ENCODE results near the gene FAM193B. TPM values are rescaled to one million over a fixed set of nuclear protein-coding genes. Genes with fewer than 3 reads are reported as not detected.
A peak's percentile ranks its signal among the peaks of the same experiment; 100 is the strongest.

The FAM193B gene
- total RNA-seq, 1 experiment from 2014 or later = 41.1 TPM

- Histone ChIP-seq H3K27ac (ENCODE audit: low read length) (peak overlapping the region; percentile 18; the same call in 1 of the 2 replicates), H3K4me3 (ENCODE audit: low read length) (peak overlapping the region; percentile 90; the same call in 1 of the 2 replicates), H3K79me2 (ENCODE audit: low read length) (peaks cover 34% of the 10 kb centered on the region), H3K4me2 (ENCODE audit: low read length) (peak overlapping the region; percentile 98), H3K9ac (ENCODE audit: low read length) (no peak overlapping the region), H3F3A (ENCODE audit: low read length, unreplicated experiment) (no peaks in the 10 kb centered on the region), H3K9me2 (replicated peaks; ENCODE audit: low read length) (no peaks in the 10 kb centered on the region), H3K4me1 (ENCODE audit: insufficient read depth, low read length) (peaks cover 21% of the 10 kb centered on the region), H3K9me3 (ENCODE audit: low read length) (no peaks in the 10 kb centered on the region), H4K20me1 (ENCODE audit: low read length) (peaks cover 36% of the 10 kb centered on the region; the same call in 1 of the 2 replicates), H2AFZ (ENCODE audit: low read length) (no peak overlapping the region), H3K27me3 (ENCODE audit: low read length) (no peaks in the 10 kb centered on the region), H3K36me3 (ENCODE audit: low read depth, low read length) (peaks cover 12% of the 10 kb centered on the region)
- ATAC-seq = peak; percentile 48
- peak; percentile 62 for DNase-seq
- intact Hi-C loops (cut with micrococcal nuclease) = loop anchor here (1.0 kb wide), 1 partner anchor 26 kb away; the partner anchor contains the start of gene PDLIM7
- TF ChIP-seq EZH2 (IDR thresholded peaks at IDR 0.05; ENCODE audit: low read length, unreplicated experiment) (no peak), EZH2phosphoT487 (IDR thresholded peaks at IDR 0.05; ENCODE audit: borderline replicate concordance, low read length) (no peak)
- TF ChIP-seq, protein P1, sequence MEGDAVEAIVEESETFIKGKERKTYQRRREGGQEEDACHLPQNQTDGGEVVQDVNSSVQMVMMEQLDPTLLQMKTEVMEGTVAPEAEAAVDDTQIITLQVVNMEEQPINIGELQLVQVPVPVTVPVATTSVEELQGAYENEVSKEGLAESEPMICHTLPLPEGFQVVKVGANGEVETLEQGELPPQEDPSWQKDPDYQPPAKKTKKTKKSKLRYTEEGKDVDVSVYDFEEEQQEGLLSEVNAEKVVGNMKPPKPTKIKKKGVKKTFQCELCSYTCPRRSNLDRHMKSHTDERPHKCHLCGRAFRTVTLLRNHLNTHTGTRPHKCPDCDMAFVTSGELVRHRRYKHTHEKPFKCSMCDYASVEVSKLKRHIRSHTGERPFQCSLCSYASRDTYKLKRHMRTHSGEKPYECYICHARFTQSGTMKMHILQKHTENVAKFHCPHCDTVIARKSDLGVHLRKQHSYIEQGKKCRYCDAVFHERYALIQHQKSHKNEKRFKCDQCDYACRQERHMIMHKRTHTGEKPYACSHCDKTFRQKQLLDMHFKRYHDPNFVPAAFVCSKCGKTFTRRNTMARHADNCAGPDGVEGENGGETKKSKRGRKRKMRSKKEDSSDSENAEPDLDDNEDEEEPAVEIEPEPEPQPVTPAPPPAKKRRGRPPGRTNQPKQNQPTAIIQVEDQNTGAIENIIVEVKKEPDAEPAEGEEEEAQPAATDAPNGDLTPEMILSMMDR (conservative IDR thresholded peaks at IDR 0.05; ENCODE audit: low read depth, low read length) = no peak
- CTCF ChIA-PET = interaction anchor here (0.5 kb wide), 1 partner anchor 1664 kb away, joined by 3 read pairs; no protein-coding TSS in a partner anchor
- POLR2A ChIA-PET (ENCODE audit: unreplicated experiment) = no interaction called here
- BruUV-seq (replicated peaks) = no TSS peak
Measured at GRCh38 chr5:177470759-177471536, 83.4 kb downstream of the FAM193B start.

Other genes with a start within 250 kb of the FAM193B start
- 45.7 and 55.1 TPM in 2 replicates for gene MXD3, start 242.7 kb downstream of the FAM193B start, total RNA-seq (2014; rRNA removed)
- 310 and 369 TPM in 2 replicates for gene LMAN2, start 202.9 kb downstream of the FAM193B start, total RNA-seq (2014; rRNA removed)
- gene RGS14, start 196.6 kb downstream of the FAM193B start, total RNA-seq (2014; rRNA removed) = 32.3 TPM in 2 replicates
- 0.07 and 0.12 TPM in 2 replicates for gene SLC34A1, start 170.1 kb downstream of the FAM193B start, total RNA-seq (2014; rRNA removed)
- not detected in 2 replicates for gene PFN3, start 153.9 kb downstream of the FAM193B start, total RNA-seq (2014; rRNA removed)
- 31.0 and 36.8 TPM in 2 replicates for gene F12, start 145.0 kb downstream of the FAM193B start, total RNA-seq (2014; rRNA removed)
- 69.9 and 88.8 TPM in 2 replicates for gene GRK6, start 127.9 kb downstream of the FAM193B start, total RNA-seq (2014; rRNA removed)
- gene PRR7, start 107.7 kb downstream of the FAM193B start, total RNA-seq (2014; rRNA removed) = 40.6 and 47.2 TPM in 2 replicates
- 127 and 207 TPM in 2 replicates for gene DBN1, start 80.9 kb downstream of the FAM193B start, total RNA-seq (2014; rRNA removed)
- gene PDLIM7, start 57.0 kb downstream of the FAM193B start, total RNA-seq (2014; rRNA removed) = 159 and 195 TPM in 2 replicates
- 6.2 and 11.7 TPM in 2 replicates for gene DOK3, start 44.7 kb downstream of the FAM193B start, total RNA-seq (2014; rRNA removed)
- gene DDX41, start 37.6 kb downstream of the FAM193B start, total RNA-seq (2014; rRNA removed) = 260 and 318 TPM in 2 replicates
- gene TMED9, start 37.6 kb upstream of the FAM193B start, total RNA-seq (2014; rRNA removed) = 217 and 261 TPM in 2 replicates
- gene B4GALT7, start 45.6 kb upstream of the FAM193B start, total RNA-seq (2014; rRNA removed) = 33.8 and 41.6 TPM in 2 replicates
- gene FAM153A, start 228.3 kb upstream of the FAM193B start, total RNA-seq (2014; rRNA removed) = not detected in 2 replicates

Measured in PC-3 (cell line).